Ishikawa (cell line): ENCODE results near the gene DHX32.
A peak's percentile ranks its signal among the peaks of the same experiment; 100 is the strongest.

Experiments used
- CEBPB ChIP-seq: IDR thresholded peaks from 2 replicates; pipeline ENCODE4 v1.6.1; 2012
- CREB1 ChIP-seq: IDR thresholded peaks from 2 replicates; pipeline ENCODE4 v1.6.1; 2012; ENCODE audit warnings: low read depth
- EGR1 ChIP-seq: IDR thresholded peaks from 2 replicates; pipeline ENCODE4 v1.6.1; 2012
- EP300 ChIP-seq: IDR thresholded peaks from 2 replicates; pipeline ENCODE4 v1.6.1; 2012; ENCODE audit warnings: borderline replicate concordance
- FOXM1 ChIP-seq: IDR thresholded peaks from 2 replicates; pipeline ENCODE4 v1.6.1; 2012; ENCODE audit warnings: low read depth, borderline replicate concordance
- NFIC ChIP-seq: IDR thresholded peaks from 2 replicates; pipeline ENCODE4 v1.6.1; 2012
- RAD21 ChIP-seq: IDR thresholded peaks from 2 replicates; pipeline ENCODE4 v1.6.1; 2012; ENCODE audit warnings: low read depth
- TAF1 ChIP-seq: IDR thresholded peaks from 2 replicates; pipeline ENCODE4 v1.6.1; 2012; ENCODE audit warnings: low read depth, mild to moderate bottlenecking
- TCF12 ChIP-seq: IDR thresholded peaks from 2 replicates; pipeline ENCODE4 v1.6.1; 2012; ENCODE audit warnings: low read depth
- TEAD4 ChIP-seq: IDR thresholded peaks from 2 replicates; pipeline ENCODE4 v1.6.1; 2012
- YY1 ChIP-seq: IDR thresholded peaks from 2 replicates; pipeline ENCODE4 v1.6.1; 2012; ENCODE audit warnings: low read depth
- ZBTB7A ChIP-seq: IDR thresholded peaks from 2 replicates; pipeline ENCODE4 v1.6.1; 2012; ENCODE audit warnings: low read depth
- TF ChIP-seq, protein P1 (sequence below): IDR thresholded peaks from 2 replicates; pipeline ENCODE4 v1.6.1; 2012; ENCODE audit warnings: low read depth, mild to moderate bottlenecking
- TF ChIP-seq, protein P2 (sequence below): IDR thresholded peaks from 2 replicates; pipeline ENCODE4 v1.6.1; 2012
- TF ChIP-seq, protein P3 (sequence below): IDR thresholded peaks from 2 replicates; pipeline ENCODE4 v1.6.1; 2012

The DHX32 gene

DNA sequence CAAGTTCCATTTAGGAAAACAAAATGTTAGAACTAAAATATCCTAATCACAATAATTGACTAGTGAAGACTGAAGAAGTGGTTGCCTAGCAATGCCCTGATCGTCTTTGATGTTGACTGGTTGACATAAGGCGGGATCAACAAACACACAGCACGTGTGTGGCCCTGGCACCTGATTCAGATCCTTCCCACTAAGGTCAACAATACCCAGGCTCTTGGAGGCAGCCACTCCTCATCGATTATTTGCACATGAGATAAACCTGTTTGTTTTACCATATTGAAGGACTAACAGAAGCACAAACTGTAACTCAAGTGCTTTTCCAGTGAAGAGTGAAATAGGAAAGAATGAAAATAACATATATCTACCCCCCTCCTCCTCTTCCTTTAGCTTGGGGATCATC, 30.9 kb upstream of the DHX32 start:
- no peak for TF ChIP-seq RAD21
- TF ChIP-seq, protein P1, sequence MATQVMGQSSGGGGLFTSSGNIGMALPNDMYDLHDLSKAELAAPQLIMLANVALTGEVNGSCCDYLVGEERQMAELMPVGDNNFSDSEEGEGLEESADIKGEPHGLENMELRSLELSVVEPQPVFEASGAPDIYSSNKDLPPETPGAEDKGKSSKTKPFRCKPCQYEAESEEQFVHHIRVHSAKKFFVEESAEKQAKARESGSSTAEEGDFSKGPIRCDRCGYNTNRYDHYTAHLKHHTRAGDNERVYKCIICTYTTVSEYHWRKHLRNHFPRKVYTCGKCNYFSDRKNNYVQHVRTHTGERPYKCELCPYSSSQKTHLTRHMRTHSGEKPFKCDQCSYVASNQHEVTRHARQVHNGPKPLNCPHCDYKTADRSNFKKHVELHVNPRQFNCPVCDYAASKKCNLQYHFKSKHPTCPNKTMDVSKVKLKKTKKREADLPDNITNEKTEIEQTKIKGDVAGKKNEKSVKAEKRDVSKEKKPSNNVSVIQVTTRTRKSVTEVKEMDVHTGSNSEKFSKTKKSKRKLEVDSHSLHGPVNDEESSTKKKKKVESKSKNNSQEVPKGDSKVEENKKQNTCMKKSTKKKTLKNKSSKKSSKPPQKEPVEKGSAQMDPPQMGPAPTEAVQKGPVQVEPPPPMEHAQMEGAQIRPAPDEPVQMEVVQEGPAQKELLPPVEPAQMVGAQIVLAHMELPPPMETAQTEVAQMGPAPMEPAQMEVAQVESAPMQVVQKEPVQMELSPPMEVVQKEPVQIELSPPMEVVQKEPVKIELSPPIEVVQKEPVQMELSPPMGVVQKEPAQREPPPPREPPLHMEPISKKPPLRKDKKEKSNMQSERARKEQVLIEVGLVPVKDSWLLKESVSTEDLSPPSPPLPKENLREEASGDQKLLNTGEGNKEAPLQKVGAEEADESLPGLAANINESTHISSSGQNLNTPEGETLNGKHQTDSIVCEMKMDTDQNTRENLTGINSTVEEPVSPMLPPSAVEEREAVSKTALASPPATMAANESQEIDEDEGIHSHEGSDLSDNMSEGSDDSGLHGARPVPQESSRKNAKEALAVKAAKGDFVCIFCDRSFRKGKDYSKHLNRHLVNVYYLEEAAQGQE: no peak

DNA sequence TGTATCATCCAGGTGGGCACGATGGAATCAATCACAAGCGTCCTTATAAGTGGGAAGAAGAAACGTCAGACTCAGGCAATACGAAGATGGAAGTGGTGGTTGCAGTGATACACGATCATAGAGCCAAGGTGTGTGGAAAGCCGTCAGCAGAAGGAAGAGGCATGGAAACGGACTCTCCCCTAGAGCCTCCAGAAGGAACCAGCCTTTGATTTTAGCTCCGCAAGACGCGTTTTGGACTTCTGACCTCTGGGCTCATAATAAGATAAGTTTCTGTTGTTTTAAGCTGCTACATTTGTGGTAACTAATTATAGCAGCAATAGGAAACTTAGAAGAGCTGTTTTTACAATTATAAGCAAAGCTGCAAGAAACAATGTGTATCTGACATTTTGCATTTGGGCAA, 30.1 kb upstream of the DHX32 start:
- TF ChIP-seq YY1: no peak
- no peak for TF ChIP-seq EP300
- TF ChIP-seq TAF1: no peak
- TF ChIP-seq, protein P2, sequence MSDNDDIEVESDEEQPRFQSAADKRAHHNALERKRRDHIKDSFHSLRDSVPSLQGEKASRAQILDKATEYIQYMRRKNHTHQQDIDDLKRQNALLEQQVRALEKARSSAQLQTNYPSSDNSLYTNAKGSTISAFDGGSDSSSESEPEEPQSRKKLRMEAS: no peak
- TF ChIP-seq, protein P3, sequence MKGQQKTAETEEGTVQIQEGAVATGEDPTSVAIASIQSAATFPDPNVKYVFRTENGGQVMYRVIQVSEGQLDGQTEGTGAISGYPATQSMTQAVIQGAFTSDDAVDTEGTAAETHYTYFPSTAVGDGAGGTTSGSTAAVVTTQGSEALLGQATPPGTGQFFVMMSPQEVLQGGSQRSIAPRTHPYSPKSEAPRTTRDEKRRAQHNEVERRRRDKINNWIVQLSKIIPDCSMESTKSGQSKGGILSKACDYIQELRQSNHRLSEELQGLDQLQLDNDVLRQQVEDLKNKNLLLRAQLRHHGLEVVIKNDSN: no peak
- no peak for TF ChIP-seq EGR1
- no peak for TF ChIP-seq FOXM1
- TF ChIP-seq TCF12: no peak

DNA sequence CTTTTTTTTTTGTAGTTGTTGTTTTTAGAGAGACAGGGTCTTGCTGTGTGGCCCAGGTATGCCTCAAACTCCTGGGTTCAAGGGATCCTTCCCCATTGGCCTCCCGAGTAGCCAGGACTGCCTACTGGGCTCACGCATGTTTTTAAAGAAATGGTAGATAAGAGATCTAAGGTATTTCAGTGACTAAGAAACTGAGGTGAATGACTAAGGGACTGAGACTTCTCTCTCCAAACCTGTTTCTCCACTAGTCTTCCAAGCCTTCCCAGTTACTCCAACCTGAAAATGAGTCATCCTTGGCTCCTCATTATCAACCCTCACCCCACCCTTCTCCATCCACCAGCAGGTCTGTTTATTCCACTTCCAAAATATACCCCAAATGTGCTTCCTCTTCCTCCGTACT, 19.9 kb upstream of the DHX32 start:
- TF ChIP-seq EP300 (peak; percentile 17; the same call in 1 of the 2 replicates), NFIC (0 out of 2 replicates have a peak, but pooled peaks have one; percentile 10)

DNA sequence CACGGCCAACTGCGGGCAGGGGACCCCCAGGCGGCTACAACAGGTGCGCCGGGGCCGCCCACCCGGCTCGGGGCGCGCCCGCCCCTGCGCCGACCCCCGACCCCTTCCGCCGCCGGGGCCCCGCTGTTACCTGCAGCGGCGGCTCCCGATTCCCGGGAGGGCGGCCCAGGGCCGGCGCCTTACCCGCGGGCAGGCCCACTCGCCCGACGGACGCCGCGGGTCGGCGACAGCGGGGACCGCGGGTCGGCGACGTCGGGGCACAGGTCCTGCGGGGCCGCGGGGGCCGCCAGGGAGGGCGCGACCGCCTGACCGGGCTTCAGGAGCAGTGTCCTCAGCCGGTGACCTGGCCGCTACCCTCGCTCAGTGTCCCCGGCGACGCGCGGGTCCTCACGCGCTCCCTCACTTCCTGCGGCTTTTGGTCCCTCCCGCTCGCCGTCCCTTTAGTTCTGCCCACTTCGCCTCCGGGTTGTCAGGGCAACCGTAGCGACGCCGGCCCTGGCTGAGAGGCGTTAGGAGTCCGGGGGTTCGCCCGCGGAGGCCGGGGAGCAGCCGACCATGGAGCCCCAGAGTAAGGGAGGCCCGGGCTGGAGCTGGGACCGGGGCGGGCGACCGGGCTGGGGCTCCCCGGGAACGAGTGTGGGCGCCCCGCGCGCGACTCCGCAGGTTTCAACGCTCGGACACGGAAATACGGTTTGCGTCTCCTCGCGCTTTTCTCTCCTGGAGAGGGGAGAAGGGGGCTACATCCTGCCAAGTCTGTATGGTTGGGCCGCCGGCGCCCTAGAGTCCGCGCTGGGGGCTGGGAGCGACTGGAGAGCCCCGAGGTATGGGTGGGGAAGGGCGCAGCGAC, 15.2 kb upstream of the DHX32 start, which contains the start of gene FANK1:
Gene FANK1 (plus strand): TSS at position 477 of the 847 bp plus-strand sequence. CDS start 79 bp downstream, at position 556.
- TF ChIP-seq TAF1 (peak; percentile 38; the same call in 1 of the 2 replicates), TCF12 (peak; percentile 39), EGR1 (peak; percentile 42), FOXM1 (peak; percentile 12; the same call in 1 of the 2 replicates), YY1 (peak; percentile 33; the same call in 1 of the 2 replicates)
- TF ChIP-seq, protein P2: peak; percentile 85

DNA sequence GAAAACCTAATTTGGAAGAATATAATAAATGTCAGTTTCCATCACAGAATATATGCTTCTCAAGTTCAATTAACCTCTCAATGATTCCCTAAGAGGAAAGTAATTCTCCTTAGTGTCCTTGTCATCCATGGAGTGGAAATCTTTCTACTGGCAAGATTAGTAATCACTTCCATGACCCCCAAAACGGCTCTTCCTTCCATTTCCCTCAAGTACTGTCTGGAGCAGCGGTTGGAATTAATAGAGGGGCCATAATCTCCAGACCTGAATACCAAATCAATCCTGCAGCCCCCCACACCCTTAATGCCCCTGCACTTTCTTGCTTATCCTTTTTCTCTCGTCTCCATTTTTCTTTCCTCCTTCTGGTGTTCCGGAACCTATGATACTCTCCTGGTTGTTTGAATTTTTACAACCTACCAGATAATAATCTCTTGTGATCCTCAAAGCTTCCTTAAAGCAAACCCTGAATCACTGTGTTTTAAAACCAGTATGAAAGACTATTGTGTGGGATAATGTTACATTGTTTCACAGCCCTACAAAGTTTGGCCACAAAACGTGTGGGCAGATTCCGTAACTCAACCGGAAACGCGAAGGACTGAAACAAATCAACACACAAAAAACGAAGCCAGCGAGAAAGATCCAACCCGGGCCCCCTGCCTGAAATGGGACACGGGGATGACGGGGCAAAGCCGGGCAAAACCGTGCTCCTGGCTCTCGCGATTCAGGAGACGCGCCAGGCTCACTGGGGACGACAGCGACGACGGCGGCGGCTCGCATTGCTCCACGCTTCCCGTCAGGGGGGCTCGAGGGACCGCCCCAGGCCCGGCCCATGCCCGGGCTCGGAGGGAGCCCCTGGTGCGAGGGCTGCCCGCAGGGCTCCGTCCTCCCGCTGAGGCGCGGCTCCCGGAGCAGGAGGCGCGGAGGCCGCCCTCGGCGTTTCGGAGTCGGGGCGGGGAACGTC, 14.3 kb upstream of the DHX32 start:
- TF ChIP-seq TEAD4: 0 out of 2 replicates have a peak, but pooled peaks have one; percentile 22
- TF ChIP-seq, protein P2: peak; percentile 75
- peak; percentile 37; the same call in 1 of the 2 replicates for TF ChIP-seq ZBTB7A
- TF ChIP-seq NFIC: 0 out of 2 replicates have a peak, but pooled peaks have one; percentile 20
- peak; percentile 46; the same call in 1 of the 2 replicates for TF ChIP-seq CREB1

DNA sequence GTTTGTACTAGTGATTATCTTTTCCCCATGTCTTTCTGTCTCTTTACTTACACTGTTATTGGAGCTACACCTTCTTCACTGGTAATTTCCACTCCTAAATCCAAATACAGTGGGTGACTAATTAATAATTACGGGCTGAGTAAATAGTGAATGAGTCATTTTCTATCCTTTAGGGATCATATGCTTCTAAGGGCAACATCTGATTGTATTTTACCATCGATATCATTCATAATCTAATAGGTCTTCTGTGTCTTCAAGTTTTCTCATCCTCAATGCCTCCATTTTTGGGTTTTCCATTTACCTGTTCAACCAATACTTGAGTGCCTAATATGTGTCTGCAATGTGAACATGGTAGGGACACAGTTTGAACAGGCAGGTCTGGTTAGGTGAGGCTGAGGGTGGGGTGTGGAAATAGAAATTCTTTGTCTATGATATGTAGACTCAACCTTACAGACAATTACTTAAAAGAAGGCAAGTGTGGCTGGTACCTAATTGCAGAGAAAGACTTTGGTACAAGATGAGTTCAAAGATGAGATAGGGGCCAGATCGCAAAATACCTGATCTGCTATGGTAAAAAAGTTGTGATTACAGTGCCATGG, 5.9 kb upstream of the DHX32 start:
- TF ChIP-seq CREB1 (no peak), FOXM1 (no peak), EGR1 (no peak), ZBTB7A (no peak), TEAD4 (no peak), RAD21 (no peak), TAF1 (no peak), NFIC (no peak), CEBPB (no peak), YY1 (no peak), TCF12 (no peak)
- TF ChIP-seq, protein P3: no peak
- TF ChIP-seq, protein P2: no peak
- TF ChIP-seq, protein P1: no peak
